Motor neuron (in vitro differentiated cells): ENCODE measurements around the gene SLC7A6OS. TPM values are rescaled to one million over a fixed set of nuclear protein-coding genes. Genes with fewer than 3 reads are reported as not detected.

Experiments
- ATAC-seq, 8 experiments: fragments of 200-7000 bp; cut with Tn5 transposase; replicated peaks in 6 of 8; 2 replicates each; pipeline ENCODE4 v1.8.0; 2021; ENCODE audit warnings: mild to moderate bottlenecking in 8 of 8, moderate library complexity in 8 of 8
- H3K27ac ChIP-seq, 2 donors: fragments of 250-450 bp; sonication (Bioruptor Pico); 2 replicates each; pipeline ENCODE4 v1.9.0; 2021; ENCODE audit warnings: antibody characterized with exemption in 2 of 2, mild to moderate bottlenecking in 2 of 2, moderate library complexity in 1 of 2
- H3K4me1 ChIP-seq, 2 donors: fragments of 250-450 bp; sonication (Bioruptor Pico); replicated peaks in 1 of 2; 2 replicates each; pipeline ENCODE4 v1.6.1; 2021; ENCODE audit warnings: antibody characterized with exemption in 2 of 2, mild to moderate bottlenecking in 2 of 2, moderate library complexity in 1 of 2
- H3K4me3 ChIP-seq, 5 donors: fragments of 250-450 bp; sonication (Bioruptor Pico); 2 replicates each; pipeline ENCODE4 v1.9.0; 2021; ENCODE audit warnings: antibody characterized with exemption in 5 of 5, mild to moderate bottlenecking in 5 of 5, moderate library complexity in 4 of 5
- WGBS, 10 experiments: fragments of 450-650 bp; shearing (Covaris generic); methylation state at CpG; one replicate each; pipeline ENCODE4 v1.0.0; 2022; 5-methylcytosine and 5-hydroxymethylcytosine counted together
- in situ Hi-C, 9 experiments: fragments of 400-800 bp; cut with MboI; loops; one replicate each; pipeline ENCODE4 v1.15.0; 2021; ENCODE audit warnings: low sequenced_read_pairs in 9 of 9, low pct_unique_long_range_greater_than_20kb in 2 of 9; ENCODE audit not compliant: unreplicated experiment in 9 of 9
- total RNA-seq, 8 experiments: library from RNA; unstranded; fragments of 300-600 nt; gene quantifications; 2 replicates each; pipeline versions ENCODE4 v1.2.3 to v1.2.4, GENCODE V29; 2022

The SLC7A6OS gene
- total RNA-seq, 8 experiments from 2014 or later, result 12.7 to 29.4 (median 17.9) TPM

DNA sequence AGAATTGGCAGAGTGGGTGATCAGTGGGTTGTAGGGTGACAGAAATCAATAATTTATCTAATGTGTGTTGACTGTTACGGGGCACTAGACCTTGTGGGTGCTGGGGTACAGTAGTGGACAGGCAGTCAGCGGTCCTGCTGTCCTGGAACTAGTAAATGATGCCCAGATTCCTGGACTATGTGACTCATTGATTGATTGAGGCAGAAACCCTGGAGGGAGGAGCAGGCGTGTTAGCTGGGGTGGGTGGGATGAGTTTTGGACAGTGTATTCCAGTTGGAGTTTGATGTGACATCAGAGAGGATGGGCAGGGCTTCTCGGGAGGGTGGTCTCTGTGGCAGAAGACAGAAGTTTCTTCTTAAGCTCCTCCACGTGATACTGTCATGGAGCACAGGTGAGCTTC, 24.4 kb upstream of the SLC7A6OS start:
- 0 to 100% (median 98%) methylated on average over 1 to 4 of the region's 5 CpGs; no CpG with 5 or more reads in 4 of the 10 experiments for WGBS, 10 experiments
- Histone ChIP-seq H3K4me3 (no peak overlapping the region), H3K4me1 (no peaks in the 10 kb centered on the region), H3K27ac (no peak overlapping the region)
- peak in 3 of 8 experiments; percentile 1 to 78 (median 58) for ATAC-seq
- in situ Hi-C loops, result no loop called here

DNA sequence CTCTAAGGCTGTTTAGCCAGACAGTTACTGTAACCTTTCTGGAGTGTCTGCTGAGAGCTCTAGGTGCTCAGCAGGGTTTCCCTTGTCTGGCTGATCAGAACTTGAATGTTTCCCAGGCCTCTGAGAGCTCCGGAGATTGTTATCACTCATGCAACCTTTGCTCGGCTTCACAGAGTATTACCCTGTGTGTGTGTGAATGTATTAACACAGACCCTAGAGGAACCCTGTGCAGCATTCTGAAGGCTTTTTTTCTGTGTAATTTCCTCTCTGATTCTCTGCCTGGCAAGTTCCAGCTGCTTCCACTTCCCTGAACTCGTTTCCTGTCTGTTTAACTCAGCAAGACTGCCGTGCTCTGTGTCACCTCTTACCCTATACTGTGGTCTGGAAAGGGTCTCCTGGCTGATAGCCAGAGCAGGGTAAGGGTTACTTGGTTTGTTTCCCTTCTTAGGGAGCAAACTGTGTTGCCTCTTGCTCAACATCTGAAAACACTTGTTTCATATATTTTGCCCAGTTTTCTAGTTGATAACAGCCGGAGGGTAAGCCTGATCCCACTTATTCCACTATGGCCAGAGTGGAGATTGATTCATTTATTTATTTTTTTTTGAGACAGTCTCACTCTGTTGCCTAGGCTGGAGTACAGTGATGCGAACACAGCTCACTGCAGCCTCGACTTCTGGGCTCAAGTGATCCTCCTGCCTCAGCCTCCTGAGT, 21.8 kb upstream of the SLC7A6OS start:
- 27 to 100% (median 93%) methylated on average over 1 to 6 of the region's 7 CpGs; no CpG with 5 or more reads in 2 of the 10 experiments for WGBS, 10 experiments
- Histone ChIP-seq H3K4me3 (no peak overlapping the region), H3K4me1 (no peaks in the 10 kb centered on the region), H3K27ac (no peak overlapping the region)
- no peak for ATAC-seq
- in situ Hi-C loops, result no loop called here

- no peak overlapping the region for H3K27ac ChIP-seq
- ATAC-seq, result no peak
- in situ Hi-C loops, result no loop called here
- H3K4me3 ChIP-seq, result no peak overlapping the region
- 0 to 80% (median 33%) methylated on average over 1 to 4 of the region's 4 CpGs; no CpG with 5 or more reads in 1 of the 10 experiments for WGBS, 10 experiments
- no peaks in the 10 kb centered on the region for H3K4me1 ChIP-seq
Observed at GRCh38 chr16:68331879-68332410, 21.2 kb upstream of the SLC7A6OS start.

GRCh38 chr16:68328860-68329390, 18.2 kb upstream of the SLC7A6OS start:
- H3K27ac ChIP-seq, result no peak overlapping the region
- WGBS, 10 experiments, result 10 to 85% (median 55%) methylated on average over 2 to 3 of the region's 3 CpGs; no CpG with 5 or more reads in 2 of the 10 experiments
- no peaks in the 10 kb centered on the region for H3K4me1 ChIP-seq
- ATAC-seq, result no peak
- in situ Hi-C loops, result no loop called here
- H3K4me3 ChIP-seq, result no peak overlapping the region

- no peak overlapping the region for H3K27ac ChIP-seq
- H3K4me3 ChIP-seq, result no peak overlapping the region
- ATAC-seq, result peak; percentile 91 to 97 (median 94)
- in situ Hi-C loops, result no loop called here
- 8 to 100% (median 45%) methylated on average over 1 to 9 of the region's 13 CpGs for WGBS, 10 experiments
- no peaks in the 10 kb centered on the region for H3K4me1 ChIP-seq
Observed at GRCh38 chr16:68328151-68328859, 17.6 kb upstream of the SLC7A6OS start.

DNA sequence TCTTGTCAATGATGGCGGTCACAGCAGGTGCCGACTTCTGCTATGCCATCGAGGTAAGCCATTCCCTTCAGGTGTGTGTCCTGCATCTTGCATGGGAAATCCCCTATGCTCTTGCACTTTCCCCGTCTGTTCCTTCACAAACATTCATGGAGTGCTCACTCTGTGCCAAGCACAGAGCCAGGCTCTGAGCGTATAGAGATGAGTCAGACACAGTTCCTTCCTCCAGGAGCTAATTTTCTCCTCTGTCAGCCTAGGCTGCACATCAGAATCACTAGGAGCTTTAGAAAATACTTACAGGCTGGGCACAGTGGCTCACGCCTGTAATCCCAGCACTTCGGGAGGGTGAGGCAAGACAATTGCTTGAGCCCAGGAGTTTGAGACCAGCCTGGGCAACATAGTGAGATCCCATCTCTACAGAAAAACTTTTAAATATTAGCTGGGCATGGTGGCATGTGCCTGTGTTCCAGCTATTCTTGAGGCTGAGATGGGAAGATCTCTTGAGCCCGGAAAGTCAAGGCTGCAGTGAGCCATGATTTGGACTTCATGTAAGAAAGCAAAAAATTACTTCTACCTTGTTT, 14.1 kb upstream of the SLC7A6OS start:
- H3K4me3 ChIP-seq, result no peak overlapping the region
- H3K4me1 ChIP-seq, result no peaks in the 10 kb centered on the region
- WGBS, 10 experiments, result 97 to 100% (median 100%) methylated on average over 1 to 6 of the region's 8 CpGs; no CpG with 5 or more reads in 4 of the 10 experiments
- no peak overlapping the region for H3K27ac ChIP-seq
- no peak for ATAC-seq
- in situ Hi-C loops, result no loop called here

DNA sequence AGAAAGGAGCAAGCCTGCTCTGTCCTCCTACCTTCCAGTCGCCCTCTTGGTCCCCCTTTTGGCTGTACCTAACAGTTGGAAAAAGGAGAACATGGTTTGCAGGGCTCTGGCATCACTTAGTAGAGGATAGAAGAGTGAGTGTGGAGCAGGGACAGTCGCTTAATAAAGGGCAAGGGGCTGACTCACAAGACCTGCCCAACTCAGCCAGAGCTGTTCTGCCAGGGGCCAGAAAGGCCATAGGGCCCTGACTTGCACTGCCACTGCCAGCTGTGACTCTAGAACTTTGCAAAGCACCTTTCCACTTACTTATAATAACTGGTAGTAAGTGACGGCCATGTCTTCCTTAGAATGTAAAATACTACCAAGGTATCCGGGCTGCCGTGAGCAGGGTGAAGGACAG, 13.6 kb upstream of the SLC7A6OS start:
- no peak for ATAC-seq
- 80 to 100% (median 89%) methylated on average over 1 to 5 of the region's 5 CpGs; no CpG with 5 or more reads in 2 of the 10 experiments for WGBS, 10 experiments
- Histone ChIP-seq H3K27ac (no peak overlapping the region), H3K4me3 (no peak overlapping the region), H3K4me1 (no peaks in the 10 kb centered on the region)
- in situ Hi-C loops, result no loop called here

- Histone ChIP-seq H3K4me1 (no peaks in the 10 kb centered on the region), H3K27ac (no peak overlapping the region), H3K4me3 (no peak overlapping the region)
- no peak for ATAC-seq
- WGBS, 10 experiments, result 42 to 100% (median 91%) methylated on average over 1 to 6 of the region's 6 CpGs; no CpG with 5 or more reads in 2 of the 10 experiments
- in situ Hi-C loops, result no loop called here
Observed at GRCh38 chr16:68319185-68319908, 8.6 kb upstream of the SLC7A6OS start.

- in situ Hi-C loops, result no loop called here
- H3K27ac ChIP-seq, result no peak overlapping the region
Observed at GRCh38 chr16:68313116-68313515, 2.4 kb upstream of the SLC7A6OS start.

GRCh38 chr16:68310437-68310773, 341 bp downstream of the SLC7A6OS start:
- peak overlapping the region; percentile 68 to 90 (median 78) for H3K4me3 ChIP-seq
- H3K4me1 ChIP-seq, result peaks cover 17 to 18% of the 10 kb centered on the region in 2 donors
- ATAC-seq, result peak; percentile 37 to 60 (median 44)
- H3K27ac ChIP-seq, result peak overlapping the region; percentile 68 to 83
- 0% methylated on average over 6 to 13 of the region's 29 CpGs; no CpG with 5 or more reads in 8 of the 10 experiments for WGBS, 10 experiments
- in situ Hi-C loops, result no loop called here

More at GRCh38 chr16:68313116-68313515, 2.4 kb upstream of the SLC7A6OS start:
- 40 to 98% (median 88%) methylated on average over 1 to 4 of the region's 4 CpGs; no CpG with 5 or more reads in 6 of the 10 experiments for WGBS, 10 experiments
- no peak for ATAC-seq
- Histone ChIP-seq H3K4me1 (peaks cover 17 to 18% of the 10 kb centered on the region in 2 donors), H3K4me3 (no peak overlapping the region)

DNA sequence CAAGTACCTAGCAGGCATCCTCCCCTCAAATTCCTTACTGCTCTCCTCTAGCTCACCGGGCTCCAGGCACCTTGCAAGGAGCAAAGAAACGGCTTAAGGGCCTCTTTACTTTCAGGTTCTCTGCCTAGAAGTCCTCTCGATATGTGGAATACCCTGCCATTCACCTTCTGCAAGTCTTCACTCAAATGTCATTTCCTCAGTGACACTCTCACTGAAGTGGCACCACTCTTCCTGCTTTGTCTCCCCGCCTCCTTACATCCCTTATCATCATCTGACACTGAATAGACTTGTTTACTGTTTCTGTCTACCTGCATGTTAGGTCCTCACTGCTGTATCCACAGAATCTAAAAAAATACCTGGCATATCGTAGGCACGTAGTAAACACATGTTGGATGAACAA, 947 bp downstream of the SLC7A6OS start:
- in situ Hi-C loops, result no loop called here
- ATAC-seq, result no peak
- peak overlapping the region; percentile 68 to 83 for H3K27ac ChIP-seq
- H3K4me1 ChIP-seq, result peaks cover 17 to 18% of the 10 kb centered on the region in 2 donors
- peak overlapping the region; percentile 68 to 90 (median 78) for H3K4me3 ChIP-seq
- whole genome bisulfite sequencing, 10 experiments, result 15 to 64% (median 47%) methylated on average over 1 to 6 of the region's 6 CpGs

GRCh38 chr16:68306633-68307032, 4.1 kb downstream of the SLC7A6OS start:
- in situ Hi-C loops, result no loop called here
- WGBS, 10 experiments, result 72 to 100% (median 100%) methylated on average over 1 to 3 of the region's 3 CpGs; no CpG with 5 or more reads in 2 of the 10 experiments
- Histone ChIP-seq H3K4me3 (no peak overlapping the region), H3K4me1 (peaks cover 9 to 10% of the 10 kb centered on the region in 2 donors), H3K27ac (no peak overlapping the region)
- ATAC-seq, result no peak
